GM18861 (cell line): ENCODE data around the gene RNASEH2B.

Source experiments
- ATAC-seq: cut with Tn5 transposase; IDR thresholded peaks from one replicate; pipeline ENCODE4 v1.9.1; 2021; ENCODE audit not compliant: unreplicated experiment

RNASEH2B gene

DNA sequence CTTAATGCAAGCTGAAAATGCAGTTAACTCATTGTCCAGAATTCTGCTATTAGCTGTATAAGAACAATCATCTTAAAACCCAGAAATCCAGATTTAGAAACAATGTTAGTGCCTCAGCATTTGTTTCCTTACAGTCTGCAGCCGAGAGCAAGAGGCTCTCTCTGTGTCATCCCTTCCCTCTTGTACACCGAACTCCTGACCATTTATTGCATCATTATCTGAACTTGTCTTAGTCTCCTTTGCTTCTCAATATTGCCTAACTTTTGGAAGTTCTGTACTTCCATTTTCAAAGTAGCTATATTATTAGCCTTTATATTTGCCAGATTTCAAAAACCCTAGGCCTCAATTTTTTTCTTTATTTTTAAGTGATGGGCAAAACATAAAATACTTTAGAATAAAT, 27.1 kb downstream of the RNASEH2B start:
- ATAC-seq: no peak

DNA sequence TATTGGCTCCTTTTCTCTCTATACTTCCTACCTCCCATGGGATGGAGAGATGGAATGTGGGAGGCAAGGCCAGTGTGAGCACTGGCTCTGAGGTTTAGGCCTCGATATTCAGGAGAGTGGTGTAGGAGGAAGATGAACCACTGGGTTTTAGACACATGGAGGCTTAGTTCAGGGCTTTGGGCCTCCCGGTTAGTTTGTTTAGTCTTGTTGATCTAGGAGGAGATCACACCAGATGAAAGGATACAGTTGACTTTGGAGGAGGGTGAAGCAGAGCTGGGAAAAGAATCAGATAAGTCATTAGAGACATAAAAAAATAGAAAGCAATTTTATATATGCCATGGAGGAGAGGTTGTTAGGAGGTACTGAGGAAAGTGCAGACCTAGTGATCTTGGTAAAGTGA, 30.9 kb downstream of the RNASEH2B start:
- no peak for ATAC-seq

DNA sequence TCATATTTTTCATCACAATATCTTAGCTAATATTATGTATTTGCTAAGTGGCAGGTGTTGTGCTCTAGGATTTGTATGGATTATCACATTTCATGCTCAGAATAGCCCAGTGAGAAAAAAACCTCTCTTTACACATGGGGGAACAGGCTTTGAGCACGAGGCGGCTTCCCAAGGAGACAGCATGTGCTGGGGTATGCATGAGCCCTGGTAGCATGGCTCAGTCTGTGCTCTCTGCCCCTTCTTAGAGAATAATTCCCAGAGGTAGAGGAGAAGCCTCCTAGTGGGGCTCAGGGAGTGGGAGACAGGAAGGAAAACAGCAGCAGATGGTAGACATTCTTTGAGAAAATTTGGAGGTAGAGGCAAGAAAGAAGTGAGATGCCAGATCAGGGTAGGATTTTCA, 31.6 kb downstream of the RNASEH2B start:
- no peak for ATAC-seq

DNA sequence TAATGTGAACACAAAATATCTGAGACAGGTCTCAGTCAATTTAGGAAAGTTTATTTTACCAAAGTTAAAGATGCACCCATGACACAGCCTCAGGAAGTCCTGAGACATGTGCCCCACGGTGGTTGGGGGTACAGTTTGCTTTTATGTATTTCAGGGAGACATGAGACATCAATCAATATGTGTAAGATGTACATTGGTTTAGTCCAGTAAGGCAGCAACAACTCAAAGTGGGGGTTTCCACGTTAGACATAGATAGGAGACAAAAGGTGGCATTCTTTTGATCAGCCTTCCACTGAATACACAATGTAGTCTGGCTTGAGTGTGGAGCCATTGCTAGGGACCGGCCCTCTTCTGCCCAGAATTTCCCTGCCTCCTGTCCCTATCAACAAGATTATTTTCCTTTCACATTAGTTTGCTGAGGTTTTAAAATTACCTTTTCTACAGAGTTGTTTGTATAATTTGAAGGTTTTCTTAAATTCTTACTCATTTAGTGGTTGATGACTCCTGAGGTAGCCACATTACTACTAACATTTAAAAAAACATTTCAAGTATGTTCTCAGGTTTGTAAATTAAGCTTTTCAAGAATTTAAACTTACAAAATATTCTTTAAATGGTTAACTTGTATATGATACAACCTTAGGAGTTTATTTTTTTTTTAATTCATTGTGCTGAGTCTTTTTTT, 33.2 kb downstream of the RNASEH2B start:
- no peak for ATAC-seq

DNA sequence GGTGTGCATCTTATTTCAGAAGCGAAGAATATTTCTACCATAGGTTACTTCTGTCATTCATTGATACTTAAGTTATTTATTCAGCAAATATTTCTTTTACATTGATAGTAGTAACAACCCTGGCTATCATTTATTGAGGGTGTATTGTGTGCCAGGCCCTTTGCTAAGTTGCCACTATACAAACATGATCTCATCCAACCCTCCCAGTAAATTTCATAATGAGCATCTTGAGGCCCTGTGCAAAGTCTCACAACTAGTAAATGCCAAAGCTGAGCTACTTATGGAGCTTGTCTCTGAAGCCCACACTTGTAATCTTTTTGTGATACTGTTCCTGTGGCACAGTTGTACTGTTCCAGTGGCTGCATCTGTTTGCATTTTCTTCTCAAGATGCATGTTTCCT, 36.1 kb downstream of the RNASEH2B start:
- no peak for ATAC-seq

DNA sequence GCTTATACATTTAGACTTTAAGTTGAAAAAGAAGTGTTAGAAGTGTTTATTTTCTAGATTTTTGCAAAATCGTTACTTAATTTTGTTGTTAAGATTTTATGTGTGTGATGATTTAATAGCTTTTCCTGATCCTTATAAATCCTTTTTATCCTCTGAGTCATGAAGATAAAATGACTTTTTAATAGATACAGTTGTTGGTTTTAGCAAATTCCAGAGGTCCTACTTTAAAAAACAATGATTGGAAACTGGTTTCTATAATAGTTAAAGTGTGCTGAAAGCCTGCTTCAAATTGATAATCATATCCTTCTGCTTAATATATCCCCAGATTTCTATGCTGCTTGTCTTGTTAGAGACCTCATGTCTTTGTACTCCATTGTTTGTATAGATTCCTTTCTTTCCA, 39.0 kb downstream of the RNASEH2B start:
- no peak for ATAC-seq

DNA sequence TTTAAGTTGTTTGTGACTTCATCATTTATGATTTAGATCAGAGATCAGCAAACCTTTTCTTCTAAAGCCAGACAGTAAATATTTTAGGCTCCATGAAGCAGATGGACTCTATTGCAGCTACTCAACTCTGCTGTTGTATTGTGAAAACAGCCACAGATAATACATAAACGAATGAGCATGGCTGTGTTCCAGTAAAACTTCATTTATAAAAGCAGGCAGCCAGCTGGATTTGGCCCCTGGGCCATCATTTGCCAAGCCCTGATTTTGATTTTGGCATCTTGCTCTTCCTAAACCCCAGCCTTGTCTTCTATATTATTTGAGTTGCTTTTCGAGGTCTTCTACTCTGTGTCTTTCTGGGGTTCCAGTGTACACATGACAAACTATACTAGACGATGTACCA, 41.3 kb downstream of the RNASEH2B start:
- ATAC-seq: no peak

DNA sequence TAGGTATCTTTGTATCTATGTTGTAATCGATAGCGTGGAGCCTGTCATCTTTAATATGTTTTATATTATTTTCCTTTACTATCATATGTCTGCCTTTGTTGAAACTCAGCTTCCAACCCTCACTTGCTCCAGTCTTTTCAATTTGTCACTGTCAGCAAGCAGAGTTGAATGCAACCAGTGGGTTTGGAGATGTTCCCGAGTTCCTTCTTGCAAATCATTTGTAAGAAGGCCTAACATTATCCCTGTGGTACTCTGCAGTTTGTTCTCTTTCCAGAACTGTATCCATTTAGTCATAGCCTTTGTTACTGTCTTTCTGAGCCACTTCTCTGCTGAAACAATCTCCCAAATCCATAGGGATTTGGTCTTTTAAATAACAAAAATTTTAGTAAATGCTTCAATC, 41.8 kb downstream of the RNASEH2B start:
- ATAC-seq: no peak

DNA sequence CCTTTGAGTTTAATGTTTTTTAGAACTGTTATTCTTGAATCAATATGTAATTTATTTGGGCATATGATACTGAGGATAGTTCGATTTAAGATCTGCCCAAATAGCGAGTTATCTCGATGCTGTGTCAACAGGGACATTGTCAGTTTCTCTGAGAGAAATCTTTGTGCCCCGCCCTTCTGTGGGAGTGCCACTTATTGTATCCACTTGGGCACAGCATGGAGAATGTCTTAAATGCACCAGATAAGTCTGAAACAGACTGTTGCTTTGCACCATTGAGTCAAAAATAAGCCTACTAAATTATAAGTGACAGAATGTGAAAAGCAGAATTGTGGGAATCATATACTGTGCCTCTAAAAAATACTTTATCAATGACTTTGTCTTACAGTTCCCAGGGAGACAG, 45.6 kb downstream of the RNASEH2B start:
- ATAC-seq: no peak

DNA sequence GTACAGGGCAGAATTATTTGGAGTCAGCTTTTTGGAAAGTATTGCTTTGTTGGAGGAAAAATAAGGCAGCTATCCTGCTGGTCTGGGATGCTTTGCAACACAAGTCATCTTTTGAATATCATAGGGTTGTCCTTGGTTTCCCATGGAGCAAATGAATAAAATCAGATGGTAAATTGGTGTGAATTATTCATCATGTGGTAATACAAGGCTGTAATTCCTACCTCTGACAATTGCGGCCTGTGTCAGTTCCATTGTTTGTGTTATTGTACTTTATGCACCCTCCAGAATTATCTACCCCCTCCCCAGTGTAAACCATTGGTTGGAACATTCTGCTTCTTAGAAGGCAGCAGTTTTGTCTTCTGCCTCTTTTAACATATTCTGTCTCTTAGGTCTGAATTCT, 46.2 kb downstream of the RNASEH2B start:
- no peak for ATAC-seq

DNA sequence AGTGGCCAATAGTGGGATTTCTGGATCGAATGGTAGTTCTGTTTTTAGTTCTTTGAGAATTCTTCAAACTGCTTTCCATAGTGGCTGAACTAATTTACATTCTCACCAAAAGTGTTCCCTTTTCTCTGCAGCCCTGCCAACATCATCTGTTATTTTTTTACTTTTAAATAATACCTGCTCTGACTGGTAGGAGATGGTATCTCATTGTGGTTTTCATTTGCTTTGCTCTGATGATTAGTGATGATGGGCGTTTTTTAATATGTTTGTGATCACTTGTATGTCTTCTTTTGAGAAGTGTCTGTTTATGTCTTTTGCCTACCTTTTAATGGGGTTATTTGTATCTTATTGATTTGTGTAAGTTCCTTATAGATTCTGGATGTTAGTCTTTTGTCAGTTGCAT, 48.0 kb downstream of the RNASEH2B start:
- no peak for ATAC-seq

DNA sequence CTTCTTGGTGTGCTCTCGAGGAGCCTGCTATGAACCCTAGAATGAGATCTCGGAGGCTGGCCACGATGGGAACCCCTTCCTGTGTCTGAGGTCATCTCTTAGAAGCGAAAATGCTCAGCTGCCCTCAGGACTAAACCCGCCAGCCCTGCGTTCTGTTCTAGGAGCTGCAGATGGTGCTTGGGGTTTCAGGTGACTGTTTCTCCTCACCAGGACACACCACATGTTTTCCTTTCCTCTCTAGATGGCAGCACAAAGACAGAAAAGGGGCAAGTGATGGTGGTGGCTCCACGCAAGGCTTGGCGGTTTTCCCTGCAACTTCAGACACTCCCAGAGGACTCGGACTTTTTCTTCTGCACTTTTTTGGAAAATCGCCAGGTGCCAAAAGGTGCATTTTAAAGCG, 60.1 kb downstream of the RNASEH2B start:
- ATAC-seq: no peak

DNA sequence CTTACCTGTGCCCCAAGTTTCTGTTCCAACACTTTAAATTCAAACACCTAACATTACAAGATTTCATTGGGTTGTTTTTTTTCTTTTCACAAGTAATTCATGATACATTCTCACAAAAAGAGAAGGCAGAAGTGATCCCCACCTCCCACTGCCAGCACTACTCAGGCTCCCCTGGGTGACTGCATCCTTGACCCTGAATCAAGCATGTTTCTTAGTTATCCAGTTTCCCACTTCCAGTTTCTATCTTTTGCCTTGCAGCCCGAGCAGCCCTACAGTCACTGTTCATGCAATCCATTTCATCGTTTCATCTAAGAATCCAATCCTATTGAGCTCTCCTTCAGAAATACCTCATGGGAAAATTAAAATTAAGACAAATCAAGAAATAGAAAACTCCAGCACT, 61.4 kb downstream of the RNASEH2B start:
- ATAC-seq: no peak

DNA sequence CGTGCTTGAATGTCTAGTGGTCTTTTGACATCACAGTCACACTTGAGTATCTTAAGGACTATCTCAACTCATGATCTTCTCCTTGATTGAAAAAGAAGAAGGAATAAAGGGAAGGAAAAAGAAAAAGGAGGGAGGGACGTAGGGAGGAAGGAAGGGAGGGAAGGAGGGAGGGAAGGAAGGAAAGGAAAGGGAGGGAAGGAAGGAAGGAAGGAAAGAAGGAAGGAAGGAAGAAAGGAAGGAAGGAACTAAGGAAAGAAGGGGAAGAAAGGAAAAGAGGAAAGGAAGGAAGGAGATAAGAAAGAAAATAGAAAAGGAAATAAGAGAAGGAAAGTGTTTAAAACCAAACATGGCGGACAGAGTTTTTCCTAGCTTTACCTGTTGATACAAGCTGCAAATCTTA, 64.7 kb downstream of the RNASEH2B start:
- no peak for ATAC-seq

DNA sequence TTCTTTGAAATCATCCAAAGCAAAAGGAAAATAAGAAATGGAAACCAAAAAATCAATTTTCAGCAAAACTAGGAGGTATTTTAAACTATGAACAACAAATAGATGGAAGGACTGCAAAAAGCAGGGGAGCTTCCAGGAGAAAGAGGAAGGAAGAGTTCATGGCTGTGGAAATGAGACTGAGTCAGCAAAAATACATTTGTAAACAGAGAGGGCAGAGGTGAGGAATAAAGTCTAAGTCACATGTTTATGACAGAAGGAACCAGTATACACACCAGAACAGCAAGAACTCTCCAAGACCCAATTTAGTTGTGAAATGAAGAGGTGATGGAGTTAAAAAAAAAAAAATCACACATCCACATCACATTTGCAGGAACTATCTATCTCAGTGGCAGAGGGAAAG, 69.6 kb downstream of the RNASEH2B start:
- ATAC-seq: no peak

DNA sequence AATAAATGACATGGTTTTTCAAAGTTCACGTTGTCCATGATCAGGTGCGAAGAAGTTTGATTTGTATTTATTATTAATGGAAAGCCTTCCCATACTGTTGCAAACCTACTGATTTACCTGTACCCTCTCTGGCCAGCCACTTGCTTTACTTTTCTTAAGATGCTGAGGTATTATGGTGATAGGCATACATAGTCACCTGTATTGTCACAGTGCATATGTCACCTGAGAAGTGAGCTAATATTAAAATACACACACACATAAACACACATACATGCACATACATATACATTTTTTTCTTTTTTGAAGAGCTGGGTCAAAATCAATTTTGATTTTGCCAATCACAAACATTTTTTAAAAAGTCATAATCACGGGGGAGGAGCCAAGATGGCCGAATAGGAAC, 72.1 kb downstream of the RNASEH2B start:
- no peak for ATAC-seq

DNA sequence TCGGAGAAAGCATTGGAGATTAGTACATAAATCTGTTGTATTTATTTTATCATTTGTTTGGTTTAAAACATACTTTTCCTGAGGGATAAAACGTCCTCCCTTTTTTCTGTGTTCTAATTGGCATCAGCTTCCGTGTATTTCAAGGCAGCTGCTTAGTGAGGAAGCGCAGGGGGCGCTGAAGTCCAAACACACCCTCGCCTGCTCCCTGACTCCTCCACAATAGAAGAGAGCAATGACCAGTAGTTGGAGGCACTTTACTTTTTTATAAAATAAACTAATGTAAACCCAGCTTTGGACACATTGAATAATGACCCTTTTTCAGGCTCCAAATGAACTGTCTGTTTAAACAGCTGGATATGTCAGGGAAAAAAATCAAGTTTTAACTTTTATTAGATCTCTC, 79.9 kb downstream of the RNASEH2B start:
- ATAC-seq: no peak

DNA sequence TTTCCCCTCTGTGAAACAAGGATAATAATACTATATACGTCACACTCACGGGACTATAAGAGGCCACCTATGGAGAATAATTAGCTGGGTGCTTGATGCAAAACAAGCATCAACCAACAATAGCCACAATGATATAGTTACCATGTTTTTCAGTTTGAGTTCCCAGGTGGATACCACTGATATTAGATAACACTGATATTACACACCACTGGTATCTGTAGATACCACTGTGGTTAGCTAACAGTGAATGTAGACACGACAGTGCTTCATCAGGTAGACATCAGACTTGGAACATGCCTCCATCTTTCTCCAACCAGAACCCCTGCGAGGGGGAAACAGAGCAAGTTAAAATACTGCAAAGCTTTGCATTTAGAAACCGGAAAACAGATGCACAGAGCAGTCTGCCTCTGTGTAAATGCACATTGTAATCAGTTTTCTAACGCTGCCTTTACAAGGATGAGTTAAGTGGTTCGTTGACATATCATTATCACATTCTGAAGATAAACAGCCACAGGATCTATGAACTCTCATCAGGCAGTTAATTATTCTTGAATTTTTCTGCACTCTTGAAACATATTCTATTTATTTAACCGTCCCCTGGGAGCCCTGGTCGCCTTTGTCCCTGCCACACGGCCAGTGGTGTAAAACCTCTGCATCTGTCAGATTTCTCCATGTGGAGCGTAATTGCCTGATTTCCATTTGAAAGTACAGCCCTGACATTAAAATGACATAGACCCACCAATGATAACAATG, 80.7 kb downstream of the RNASEH2B start:
- ATAC-seq: no peak

DNA sequence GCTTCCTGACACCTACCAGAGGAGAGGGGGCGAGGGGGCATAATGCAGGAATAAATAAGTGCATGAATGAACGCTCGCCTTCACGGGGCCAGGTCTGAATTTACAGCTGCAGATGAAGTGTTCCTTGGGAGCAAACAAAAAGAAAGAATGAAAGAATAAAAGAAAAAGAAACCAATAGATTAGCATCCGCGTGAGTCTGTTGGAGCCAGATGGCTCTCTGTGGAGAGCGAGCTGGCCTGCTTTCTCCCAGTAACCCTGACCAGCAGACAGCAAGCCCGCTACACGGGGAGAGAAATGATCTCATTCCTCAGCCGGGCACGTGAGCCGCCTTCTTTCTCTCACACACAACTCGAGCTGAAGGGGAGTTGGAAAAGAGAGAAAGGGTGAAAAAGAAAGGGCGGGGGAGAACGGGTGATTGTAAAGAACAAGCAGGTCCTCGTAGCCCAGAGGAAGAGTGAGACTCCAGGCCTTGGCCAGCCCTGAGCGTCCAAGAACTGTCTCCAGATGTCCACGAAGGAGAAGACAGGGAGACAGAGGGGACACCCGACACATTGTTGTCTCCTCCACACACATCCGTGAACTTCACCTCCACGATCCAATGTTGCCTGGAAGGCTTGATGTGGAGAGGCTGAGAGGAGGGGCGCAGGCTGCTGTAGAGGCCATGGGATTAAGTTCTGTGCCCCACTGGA, 81.4 kb downstream of the RNASEH2B start:
- no peak for ATAC-seq

DNA sequence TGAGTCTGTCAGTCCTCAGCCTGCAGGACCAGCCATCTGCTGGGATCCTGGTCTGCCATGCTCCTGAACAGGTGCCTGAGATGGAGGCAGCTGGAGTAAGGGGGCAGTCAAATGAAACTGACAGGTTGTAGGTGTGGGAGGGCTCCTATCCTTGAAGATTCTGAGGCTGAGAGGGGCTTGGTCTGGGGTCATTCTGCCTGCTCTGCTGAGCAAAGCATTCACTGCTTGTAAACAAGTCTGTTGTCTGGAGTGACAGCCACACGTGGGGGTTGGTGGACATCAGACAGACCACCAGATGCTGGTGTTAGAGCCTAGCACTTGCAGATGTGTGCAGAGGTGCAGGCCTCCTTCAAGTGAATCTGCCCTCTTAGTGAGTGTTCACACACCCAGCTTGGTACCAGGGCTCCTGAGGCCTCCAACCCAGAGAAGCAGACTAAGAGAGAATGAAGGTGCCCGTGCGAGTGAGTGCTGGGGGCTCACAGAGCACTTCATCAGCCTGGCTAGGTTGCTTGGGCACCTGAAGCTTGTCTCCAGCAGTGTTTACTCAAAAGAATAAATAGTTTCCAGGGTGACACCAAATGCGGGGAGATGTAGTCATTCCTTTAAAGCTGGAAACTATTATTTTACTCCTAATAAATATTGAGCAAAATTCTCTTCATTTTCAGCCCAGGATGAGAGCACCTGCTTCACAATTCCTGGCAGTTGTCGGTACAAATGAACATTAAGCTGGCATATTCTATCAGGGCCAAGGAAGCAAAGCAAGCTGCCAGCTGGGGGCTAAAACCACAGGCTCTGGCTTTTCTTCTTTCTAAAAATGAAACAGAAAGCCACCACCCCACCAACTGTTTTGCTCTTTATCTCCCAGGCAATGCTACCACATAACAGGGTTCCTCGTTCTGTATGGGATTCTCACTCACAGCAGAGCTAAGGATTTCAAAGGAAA, 82.3 kb downstream of the RNASEH2B start:
- ATAC-seq: peak; percentile 72

DNA sequence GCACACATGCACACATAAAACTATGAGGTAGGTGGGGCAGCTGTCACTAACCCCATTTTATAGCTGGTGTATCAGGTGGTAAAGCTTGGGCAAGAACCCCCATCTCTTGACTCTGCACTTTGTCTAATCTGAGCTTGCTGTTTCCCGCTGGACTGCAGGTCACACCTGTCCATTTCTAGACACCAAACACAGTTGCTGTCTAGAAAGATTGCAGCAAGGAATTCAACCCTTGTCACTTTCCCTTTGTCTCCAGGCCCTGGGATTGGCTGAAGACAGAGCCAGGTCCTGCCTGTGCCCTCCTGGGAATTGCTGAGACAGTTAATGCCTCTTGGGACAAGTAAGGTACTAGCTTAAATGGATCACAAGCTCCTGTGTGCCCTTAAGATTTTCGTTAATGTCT, 83.8 kb downstream of the RNASEH2B start:
- no peak for ATAC-seq
